HK-2 (cell line): ENCODE results near the gene ASTN2.

Source experiments
- DNase-seq: peaks from one replicate; pipeline ENCODE4 v3.0.0-alpha.2; 2018; ENCODE audit not compliant: unreplicated experiment

Gene ASTN2

GRCh38 chr9:116668970-116669695, 745.7 kb downstream of the ASTN2 start:
- no peak for DNase-seq

DNA sequence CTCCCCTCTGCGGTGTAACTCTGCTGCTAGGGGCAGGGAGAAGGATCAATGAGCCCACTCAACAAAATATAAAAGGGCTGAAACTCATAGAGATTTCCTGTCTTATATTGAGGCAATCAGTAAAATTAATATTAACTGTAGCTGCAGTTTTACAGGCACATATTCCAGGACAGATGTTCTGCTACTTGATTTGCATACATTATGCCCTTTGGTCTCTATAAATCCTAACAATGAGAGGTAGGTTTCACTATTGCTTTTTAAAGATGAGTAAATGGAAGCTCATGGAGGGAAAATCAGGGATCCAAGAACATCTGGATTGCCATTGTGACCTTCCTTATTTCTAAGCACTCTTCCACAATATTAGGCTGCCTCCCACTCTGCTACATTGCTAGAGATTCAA, 751.3 kb downstream of the ASTN2 start:
- no peak for DNase-seq

DNA sequence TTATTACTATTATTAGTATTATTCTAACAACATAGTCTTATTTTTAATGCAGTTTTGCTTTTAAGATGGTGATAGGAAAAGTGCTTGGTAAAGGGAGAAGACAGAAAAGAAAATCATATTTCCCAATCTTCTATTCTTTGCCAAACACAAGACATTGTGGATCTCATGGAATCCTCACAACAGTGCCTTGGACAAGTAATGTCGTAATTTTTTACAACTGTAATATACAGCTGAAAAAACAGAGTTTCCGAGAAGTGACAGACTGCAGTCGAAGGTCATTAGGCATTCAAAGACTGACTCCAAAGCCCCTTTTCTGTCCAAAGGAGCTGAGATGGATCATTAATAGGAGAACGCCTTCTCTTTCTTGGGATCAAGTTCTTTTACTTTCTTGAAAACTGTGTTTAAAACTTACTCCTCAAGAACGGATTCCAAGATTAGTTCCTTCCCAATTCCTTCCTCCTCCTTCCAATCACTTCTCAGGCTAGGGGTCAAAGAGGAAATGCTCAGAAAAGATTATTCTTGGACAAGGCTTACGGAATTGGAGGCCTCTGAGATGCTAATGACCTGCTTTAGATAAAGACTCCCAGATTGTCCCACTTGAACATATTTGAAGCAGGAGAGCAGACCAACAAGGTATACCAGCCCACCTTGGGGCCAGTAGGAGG, 752.1 kb downstream of the ASTN2 start:
- DNase-seq = no peak

DNA sequence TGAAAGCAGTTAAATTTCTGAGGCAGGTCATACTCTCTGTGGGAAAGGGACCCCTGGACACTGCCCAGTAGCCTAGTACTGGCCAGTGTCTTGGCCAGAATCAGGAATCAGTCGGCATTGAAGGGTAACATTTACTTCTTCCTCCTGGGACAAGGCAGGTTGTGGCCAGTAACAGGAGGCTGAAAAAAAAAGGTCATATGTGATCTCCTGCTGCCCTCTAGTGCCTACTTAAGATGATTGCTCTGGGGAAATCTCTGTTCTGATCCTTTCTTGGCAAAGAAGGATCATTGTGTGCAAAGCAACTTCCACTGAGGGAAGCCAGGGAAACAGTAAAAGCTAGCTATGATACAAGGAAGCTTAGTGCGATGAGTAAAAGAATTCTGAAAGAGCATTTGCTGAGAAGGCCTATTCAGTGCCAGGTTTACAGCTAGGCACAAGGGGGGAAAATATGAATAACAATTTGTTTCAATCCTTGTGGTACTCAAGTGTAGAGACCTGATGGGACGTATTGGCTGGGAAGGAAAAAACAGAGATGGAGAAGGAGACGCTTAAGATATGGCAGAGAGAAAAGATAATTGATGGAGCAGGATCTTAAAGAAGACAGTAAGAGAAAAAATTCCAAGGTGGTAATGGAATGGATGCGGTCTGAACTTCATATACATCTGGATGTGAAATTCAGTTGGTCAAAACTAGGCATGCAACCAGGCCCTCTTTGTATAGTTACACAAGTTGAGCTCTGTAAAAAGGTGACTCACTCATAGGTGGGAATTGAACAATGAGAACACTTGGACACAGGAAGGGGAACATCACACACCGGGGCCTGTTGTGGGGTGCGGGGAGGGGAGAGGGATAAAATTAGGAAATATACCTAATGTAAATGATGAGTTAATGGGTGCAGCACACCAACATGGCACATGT, 753.6 kb downstream of the ASTN2 start:
- peak; percentile 18 for DNase-seq

GRCh38 chr9:116658265-116658664, 756.6 kb downstream of the ASTN2 start:
- DNase-seq = no peak

GRCh38 chr9:116656977-116657376, 757.9 kb downstream of the ASTN2 start:
- no peak for DNase-seq

- DNase-seq = no peak
Measured at GRCh38 chr9:116656501-116656971, 758.3 kb downstream of the ASTN2 start.

DNA sequence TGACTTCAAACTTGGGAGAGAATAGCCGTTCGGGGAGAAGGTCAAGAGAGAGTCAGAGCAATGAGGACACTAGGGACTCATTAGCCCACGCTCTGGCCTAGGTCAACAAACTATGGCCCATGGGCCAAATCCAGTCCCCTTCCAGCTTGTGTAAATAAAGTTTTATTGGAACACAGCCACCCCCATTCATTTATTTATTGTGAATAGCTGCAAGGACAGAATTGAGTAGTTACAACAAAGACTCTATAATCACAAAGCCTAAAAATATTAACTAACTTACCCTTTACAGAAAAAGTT, 760.9 kb downstream of the ASTN2 start:
- no peak for DNase-seq

GRCh38 chr9:116653348-116654058, 761.4 kb downstream of the ASTN2 start:
- no peak for DNase-seq

DNA sequence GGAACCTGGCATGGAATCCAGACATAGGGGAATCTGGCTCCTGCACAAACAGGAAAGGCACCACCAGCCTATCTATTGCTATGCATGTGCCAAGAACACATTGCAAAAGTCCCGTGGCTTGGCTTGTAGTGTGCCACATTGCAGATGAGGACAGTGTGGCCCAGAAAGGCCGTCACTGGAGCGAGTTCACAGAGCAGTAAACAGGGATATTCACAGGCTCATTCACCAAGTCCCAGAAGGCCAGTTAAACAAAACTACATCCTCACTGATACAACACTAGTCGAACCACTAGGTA, 767.4 kb downstream of the ASTN2 start:
- no peak for DNase-seq

- DNase-seq = no peak
Measured at GRCh38 chr9:116646661-116647514, 768.0 kb downstream of the ASTN2 start.

- no peak for DNase-seq
Measured at GRCh38 chr9:116644091-116644688, 770.7 kb downstream of the ASTN2 start.

DNA sequence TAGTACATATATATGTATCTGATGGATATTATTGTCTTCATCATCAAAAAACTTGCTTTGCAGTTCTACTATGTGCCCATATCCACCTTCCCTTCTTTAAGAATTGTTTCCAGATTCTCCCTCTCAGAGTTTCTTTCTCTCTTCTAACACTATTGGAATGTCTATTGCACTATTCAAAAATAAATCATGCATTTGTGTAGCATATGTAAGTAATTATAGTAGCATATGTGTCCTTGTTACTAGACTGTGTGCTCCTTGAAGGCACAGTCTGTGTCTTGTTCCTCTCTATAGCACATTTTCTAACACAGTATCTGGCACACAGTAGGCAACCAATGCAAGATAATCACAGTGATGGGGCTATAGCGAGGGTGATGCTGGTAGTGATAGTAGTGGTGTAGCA, 771.2 kb downstream of the ASTN2 start:
- no peak for DNase-seq

DNA sequence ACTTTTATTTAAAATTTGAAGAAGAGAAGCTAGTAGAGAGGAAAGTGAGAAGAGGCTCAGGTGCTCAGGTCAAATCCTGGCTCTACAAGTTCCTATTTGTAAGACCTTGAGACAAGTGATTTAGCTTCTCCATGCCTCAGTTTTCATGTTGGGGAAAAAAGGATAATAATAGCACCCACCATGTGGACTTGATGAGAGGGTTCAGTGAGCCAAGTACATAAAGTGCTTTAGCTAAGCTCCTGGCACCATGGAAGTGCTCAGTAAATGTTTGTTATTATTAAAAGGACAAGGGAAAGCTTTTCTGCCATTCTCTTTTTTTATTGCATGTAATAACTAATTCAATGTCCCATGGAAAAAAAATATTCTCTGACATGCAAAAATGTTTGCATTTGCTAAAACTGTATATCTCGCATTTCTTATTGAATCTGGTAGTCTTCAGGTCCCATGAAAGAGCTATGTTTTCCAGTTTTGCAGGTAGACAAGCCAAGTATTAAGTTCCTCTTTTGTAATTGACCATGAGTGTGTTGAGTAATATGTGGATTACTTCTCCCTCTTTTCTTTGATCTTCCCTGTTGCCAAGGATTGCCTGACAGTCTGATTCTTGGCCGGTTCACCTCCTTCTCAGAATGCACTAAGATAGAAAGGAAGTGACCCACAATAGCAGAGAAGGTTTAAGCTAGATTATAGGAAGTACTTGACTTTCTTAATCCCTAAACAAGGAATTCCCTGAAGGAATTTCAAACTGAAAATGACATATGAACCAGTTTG, 773.4 kb downstream of the ASTN2 start:
- DNase-seq = no peak

DNA sequence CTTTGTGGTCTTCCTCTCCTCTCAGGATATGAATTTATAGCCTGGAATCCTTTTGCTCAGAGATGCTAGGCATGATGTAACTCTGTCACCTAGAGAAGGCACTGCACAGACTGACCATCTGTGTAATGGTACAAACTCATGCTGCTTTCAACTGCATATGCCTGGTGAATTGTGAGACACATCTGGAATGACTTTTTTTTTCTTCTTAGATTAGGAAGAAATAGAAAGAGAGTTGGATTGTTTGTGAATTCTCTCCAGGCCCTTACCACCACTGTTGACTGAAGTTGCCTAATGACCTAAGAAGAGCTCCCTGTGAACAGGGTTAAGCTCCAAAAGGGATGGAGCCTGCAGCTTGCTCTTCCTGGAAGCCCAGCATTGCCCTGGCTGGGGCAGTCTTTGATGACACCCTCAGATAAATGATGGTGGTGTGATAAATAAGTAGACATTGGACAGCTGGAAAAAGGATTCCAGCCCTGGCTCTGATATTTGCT, 775.6 kb downstream of the ASTN2 start:
- no peak for DNase-seq

GRCh38 chr9:116635908-116636307, 778.9 kb downstream of the ASTN2 start:
- DNase-seq = no peak

- DNase-seq = no peak
Measured at GRCh38 chr9:116632990-116633838, 781.6 kb downstream of the ASTN2 start.

- DNase-seq = no peak
Measured at GRCh38 chr9:116629634-116630033, 785.2 kb downstream of the ASTN2 start.

DNA sequence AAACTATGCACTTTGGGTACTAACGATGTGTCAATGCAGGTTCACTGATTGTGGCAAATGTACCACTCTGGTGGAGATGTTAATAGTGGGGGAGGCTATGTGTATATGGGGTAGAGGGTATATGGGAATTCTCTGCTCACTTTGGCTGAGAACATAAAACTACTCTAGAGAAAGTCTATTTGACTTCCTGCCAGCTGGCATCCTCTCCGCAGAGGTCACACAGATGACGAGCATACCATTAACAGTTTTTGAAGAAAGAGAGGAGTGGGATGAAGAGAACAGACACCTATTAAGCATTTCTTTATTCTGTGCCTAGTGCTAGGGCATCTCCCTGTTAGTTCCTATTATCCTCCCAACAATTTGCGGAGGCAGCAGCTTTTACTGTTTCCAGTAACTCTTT, 786.1 kb downstream of the ASTN2 start:
- no peak for DNase-seq
